Endothelial cell of umbilical vein (primary cell): ENCODE results near the gene FBXW11. TPM values are rescaled to one million over a fixed set of nuclear protein-coding genes. Genes with fewer than 3 reads are reported as not detected.

Experiments used
- BruUV-seq: library from RNA; stranded (reverse); fragments of 400-500 nt; replicated peaks from 2 replicates; lab custom pipeline; 2021; lab: Mats Ljungman, UMichigan
- CTCF ChIA-PET: fragments of 300-600, 350-600 bp; sonication (Branson Sonifier 250); formaldehyde crosslinking; loops from one replicate; lab custom pipeline; 2021; ENCODE audit warnings: antibody characterized with exemption, inconsistent platforms; lab: Charles Lee
- POLR2A ChIA-PET: fragments of 300-600, 350-600 bp; sonication (Branson Sonifier 250); formaldehyde crosslinking; loops from one replicate; lab custom pipeline; 2021; ENCODE audit warnings: antibody characterized with exemption, inconsistent platforms; lab: Charles Lee
- DNase-seq: peaks from one replicate; pipeline ENCODE4 v3.0.0-alpha.2; 2011; ENCODE audit warnings: low read depth, low spot score
- FAIRE-seq: peaks from 2 replicates; lab custom pipeline; 2011; peaks lifted over from hg19 to GRCh38; lab: Jason Lieb, UNC
- H2AFZ ChIP-seq: 2 replicates; pipeline ENCODE4 v1.6.0; 2012; ENCODE audit warnings: low read depth, low read length, control low read depth, inconsistent platforms
- H3K27ac ChIP-seq: 2 replicates; pipeline ENCODE4 v1.5.1; 2011; ENCODE audit warnings: low read depth, mild to moderate bottlenecking, control low read depth, low read length, moderate library complexity; ENCODE audit not compliant: insufficient read depth
- H3K27me3 ChIP-seq, 2 experiments: 2 replicates each; pipeline versions ENCODE4 v1.6.0 to v1.6.1; 2011; ENCODE audit warnings: low read length in 2 of 2, mixed read lengths in 1 of 2; ENCODE audit not compliant: control insufficient read depth in 2 of 2, insufficient read depth in 2 of 2
- H3K36me3 ChIP-seq, 2 experiments: 2 replicates in 1 of 2; 3 replicates in 1 of 2; pipeline ENCODE4 v1.5.1; 2011; ENCODE audit warnings: low read length in 2 of 2, mild to moderate bottlenecking in 1 of 2, moderate library complexity in 1 of 2; ENCODE audit not compliant: control insufficient read depth in 2 of 2, insufficient read depth in 2 of 2; ENCODE audit errors: extremely low read depth in 1 of 2
- H3K4me1 ChIP-seq: 3 replicates; pipeline ENCODE4 v1.5.1; 2011; ENCODE audit warnings: mild to moderate bottlenecking, low read length; ENCODE audit not compliant: control insufficient read depth, insufficient read depth; ENCODE audit errors: extremely low read depth
- H3K4me2 ChIP-seq: 2 replicates; pipeline ENCODE4 v1.6.1; 2011; ENCODE audit warnings: low read length, control low read depth, mixed read lengths; ENCODE audit not compliant: insufficient read depth
- H3K4me3 ChIP-seq, 3 experiments: fragments of 200-600 bp in 1 of 3; sonication (generic), shearing (Covaris generic) in 1 of 3; replicated peaks in 1 of 3; 2 replicates each; pipeline ENCODE4 v1.5.1; 2011 to 2016; ENCODE audit warnings: control low read depth in 3 of 3, low read length in 3 of 3, mild to moderate bottlenecking in 2 of 3, inconsistent platforms in 1 of 3, low read depth in 1 of 3, moderate library complexity in 1 of 3; ENCODE audit not compliant: insufficient read depth in 1 of 3
- H3K79me2 ChIP-seq: 2 replicates; pipeline ENCODE4 v1.6.0; 2012; ENCODE audit warnings: low read length, inconsistent platforms; ENCODE audit not compliant: control insufficient read depth, insufficient read depth
- H3K9ac ChIP-seq: replicated peaks from 2 replicates; pipeline ENCODE3; 2011; ENCODE audit warnings: low read length, control low read depth; ENCODE audit not compliant: insufficient read depth; ENCODE audit errors: extremely low read depth
- H3K9me1 ChIP-seq: replicated peaks from 3 replicates; pipeline ENCODE4 v1.6.0; 2011; ENCODE audit warnings: mild to moderate bottlenecking, low read length; ENCODE audit not compliant: control insufficient read depth, insufficient read depth; ENCODE audit errors: extremely low read depth
- H3K9me3 ChIP-seq: replicated peaks from 2 replicates; pipeline ENCODE4 v1.5.1; 2012; ENCODE audit warnings: low read length, inconsistent platforms; ENCODE audit not compliant: control insufficient read depth, insufficient read depth
- H4K20me1 ChIP-seq: replicated peaks from 2 replicates; pipeline ENCODE3; 2011; ENCODE audit warnings: mild to moderate bottlenecking, low read length; ENCODE audit not compliant: control insufficient read depth, insufficient read depth; ENCODE audit errors: extremely low read depth
- EZH2 ChIP-seq: IDR thresholded peaks from 2 replicates; pipeline ENCODE4 v1.6.1; 2012; ENCODE audit warnings: borderline replicate concordance, low read depth, mild to moderate bottlenecking, moderate library complexity, low read length, inconsistent platforms; ENCODE audit not compliant: severe bottlenecking
- FOS ChIP-seq: IDR thresholded peaks from 2 replicates; pipeline ENCODE4 v1.6.1; 2011; ENCODE audit warnings: mild to moderate bottlenecking, low read length, moderate library complexity, borderline replicate concordance; ENCODE audit not compliant: insufficient read depth
- GATA2 ChIP-seq: IDR thresholded peaks from 2 replicates; pipeline ENCODE4 v1.7.0; 2011; ENCODE audit warnings: low read depth, mild to moderate bottlenecking, moderate library complexity, mixed read lengths, low read length; ENCODE audit not compliant: insufficient read length, insufficient read depth
- JUN ChIP-seq: IDR thresholded peaks from 2 replicates; pipeline ENCODE4 v1.6.1; 2011; ENCODE audit warnings: borderline replicate concordance, low read depth; ENCODE audit not compliant: insufficient read length, insufficient read depth
- MYC ChIP-seq: IDR thresholded peaks from one replicate; pipeline ENCODE4 v1.6.1; 2011; ENCODE audit warnings: mild to moderate bottlenecking, low read depth, low read length
- POLR2A ChIP-seq: IDR thresholded peaks from 2 replicates; pipeline ENCODE4 v1.6.1; 2012; ENCODE audit warnings: low read depth, mild to moderate bottlenecking, control low read depth, low read length
- POLR2AphosphoS5 ChIP-seq: IDR thresholded peaks from 2 replicates; pipeline ENCODE4 v1.6.1; 2012; ENCODE audit warnings: low read depth, mild to moderate bottlenecking, control low read depth, low read length, moderate library complexity; ENCODE audit not compliant: insufficient read depth
- dilution Hi-C: fragments of 300-500 bp; cut with MboI; formaldehyde crosslinking; loops from one replicate; pipeline ENCODE4 v1.15.0; 2019; ENCODE audit warnings: low sequenced_read_pairs; ENCODE audit not compliant: extremely low pct_ligation_motif_present
- intact Hi-C: fragments of 100-400 bp; cut with micrococcal nuclease; formaldehyde crosslinking; loops from one replicate; pipeline ENCODE4 v1.10.0; 2022
- polyA plus RNA-seq, 4 experiments: library from polyadenylated mRNA; depleted of rRNA in 3 of 4; stranded (reverse) in 3 of 4; unstranded in 1 of 4; fragments of >200 nt; gene quantifications; 2 replicates each; pipeline versions ENCODE4 v1.2.1 to v1.2.3, GENCODE V29; 2011 to 2012; ENCODE audit warnings: missing spikeins in 1 of 4
- total RNA-seq: library from RNA; stranded (reverse); gene quantifications from 2 replicates; pipeline ENCODE4 v1.2.3, GENCODE V29; 2021
- TF ChIP-seq, protein P1 (sequence below): IDR thresholded peaks from 2 replicates; pipeline ENCODE4 v1.6.1; 2011; ENCODE audit not compliant: insufficient read depth, insufficient read length
- TF ChIP-seq, protein P2 (sequence below), 2 donors: IDR thresholded peaks; 1 replicate in 1 of 2; 2 replicates in 1 of 2; pipeline ENCODE4 v1.5.1; 2011; ENCODE audit warnings: low read length in 2 of 2, mild to moderate bottlenecking in 2 of 2, moderate library complexity in 2 of 2, control low read depth in 1 of 2, inconsistent platforms in 1 of 2, low read depth in 1 of 2; ENCODE audit not compliant: insufficient read depth in 1 of 2; ENCODE audit errors: extremely low read depth in 1 of 2

Gene FBXW11
- total and polyA plus RNA-seq, 2 donors (not counting 3 experiments of a cell fraction or from before 2014, with no cell fraction given) = 30.7 to 44.7 TPM

DNA sequence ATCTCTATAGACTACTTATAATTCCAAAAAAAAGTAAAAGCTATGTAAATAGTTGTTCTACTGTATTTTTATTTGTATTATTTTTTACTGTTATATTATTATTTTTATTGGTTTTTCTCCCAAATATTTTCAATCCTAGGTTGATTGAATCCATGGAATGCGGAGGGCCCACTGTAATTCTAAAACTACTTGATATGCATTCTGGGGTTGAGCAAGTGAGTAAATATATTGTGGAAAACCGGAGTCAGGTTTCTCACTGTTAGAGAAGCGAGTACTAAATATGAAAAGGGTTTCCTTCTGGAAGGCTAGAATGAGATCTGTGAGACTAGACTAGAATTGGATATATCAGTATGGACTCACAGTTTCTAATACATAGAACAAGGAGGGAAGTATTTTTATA is 66.5 kb downstream of the FBXW11 start:
- Histone ChIP-seq H3K9me3 (no peaks in the 10 kb centered on the region), H3K4me2 (no peak overlapping the region), H4K20me1 (peaks cover 8% of the 10 kb centered on the region), H3K9ac (no peak overlapping the region), H3K79me2 (peaks cover 30% of the 10 kb centered on the region), H3K27ac (no peak overlapping the region), H3K4me3 (no peak overlapping the region), H2AFZ (no peak overlapping the region), H3K4me1 (no peaks in the 10 kb centered on the region), H3K9me1 (no peaks in the 10 kb centered on the region), H3K36me3 (no peaks in the 10 kb centered on the region), H3K27me3 (no peaks in the 10 kb centered on the region)
- intact Hi-C loops = no loop called here
- BruUV-seq = no TSS peak
- ChIA-PET CTCF (interaction anchor here (1.1 kb wide), 1 partner anchor 22 kb away, joined by 3 read pairs; no protein-coding TSS in a partner anchor), POLR2A (interaction anchor here (0.6 kb wide), 1 partner anchor 26 kb away, joined by 3 read pairs; no protein-coding TSS in a partner anchor)
- TF ChIP-seq JUN (no peak), POLR2A (no peak), FOS (no peak), GATA2 (no peak), POLR2AphosphoS5 (no peak), EZH2 (no peak), MYC (no peak)
- TF ChIP-seq, protein P1, sequence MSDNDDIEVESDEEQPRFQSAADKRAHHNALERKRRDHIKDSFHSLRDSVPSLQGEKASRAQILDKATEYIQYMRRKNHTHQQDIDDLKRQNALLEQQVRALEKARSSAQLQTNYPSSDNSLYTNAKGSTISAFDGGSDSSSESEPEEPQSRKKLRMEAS = no peak
- TF ChIP-seq, protein P2, sequence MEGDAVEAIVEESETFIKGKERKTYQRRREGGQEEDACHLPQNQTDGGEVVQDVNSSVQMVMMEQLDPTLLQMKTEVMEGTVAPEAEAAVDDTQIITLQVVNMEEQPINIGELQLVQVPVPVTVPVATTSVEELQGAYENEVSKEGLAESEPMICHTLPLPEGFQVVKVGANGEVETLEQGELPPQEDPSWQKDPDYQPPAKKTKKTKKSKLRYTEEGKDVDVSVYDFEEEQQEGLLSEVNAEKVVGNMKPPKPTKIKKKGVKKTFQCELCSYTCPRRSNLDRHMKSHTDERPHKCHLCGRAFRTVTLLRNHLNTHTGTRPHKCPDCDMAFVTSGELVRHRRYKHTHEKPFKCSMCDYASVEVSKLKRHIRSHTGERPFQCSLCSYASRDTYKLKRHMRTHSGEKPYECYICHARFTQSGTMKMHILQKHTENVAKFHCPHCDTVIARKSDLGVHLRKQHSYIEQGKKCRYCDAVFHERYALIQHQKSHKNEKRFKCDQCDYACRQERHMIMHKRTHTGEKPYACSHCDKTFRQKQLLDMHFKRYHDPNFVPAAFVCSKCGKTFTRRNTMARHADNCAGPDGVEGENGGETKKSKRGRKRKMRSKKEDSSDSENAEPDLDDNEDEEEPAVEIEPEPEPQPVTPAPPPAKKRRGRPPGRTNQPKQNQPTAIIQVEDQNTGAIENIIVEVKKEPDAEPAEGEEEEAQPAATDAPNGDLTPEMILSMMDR (IDR thresholded peaks at IDR 0.05; ENCODE audit: extremely low read depth in 1 of 2, insufficient read depth in 1 of 2, low read depth in 1 of 2, low read length in 2 of 2) = no peak
- FAIRE-seq (no peak), DNase-seq (no peak)
- dilution Hi-C loops = no loop called here
